ENCODE measurements around the gene SULF2. TPM values are rescaled to one million over a fixed set of nuclear protein-coding genes. Genes with fewer than 3 reads are reported as not detected.

Gene SULF2
- total and polyA plus RNA-seq, 2 of the 4 experiments (the other 2 are of a cell fraction): 0.54 to 0.77 TPM

DNA sequence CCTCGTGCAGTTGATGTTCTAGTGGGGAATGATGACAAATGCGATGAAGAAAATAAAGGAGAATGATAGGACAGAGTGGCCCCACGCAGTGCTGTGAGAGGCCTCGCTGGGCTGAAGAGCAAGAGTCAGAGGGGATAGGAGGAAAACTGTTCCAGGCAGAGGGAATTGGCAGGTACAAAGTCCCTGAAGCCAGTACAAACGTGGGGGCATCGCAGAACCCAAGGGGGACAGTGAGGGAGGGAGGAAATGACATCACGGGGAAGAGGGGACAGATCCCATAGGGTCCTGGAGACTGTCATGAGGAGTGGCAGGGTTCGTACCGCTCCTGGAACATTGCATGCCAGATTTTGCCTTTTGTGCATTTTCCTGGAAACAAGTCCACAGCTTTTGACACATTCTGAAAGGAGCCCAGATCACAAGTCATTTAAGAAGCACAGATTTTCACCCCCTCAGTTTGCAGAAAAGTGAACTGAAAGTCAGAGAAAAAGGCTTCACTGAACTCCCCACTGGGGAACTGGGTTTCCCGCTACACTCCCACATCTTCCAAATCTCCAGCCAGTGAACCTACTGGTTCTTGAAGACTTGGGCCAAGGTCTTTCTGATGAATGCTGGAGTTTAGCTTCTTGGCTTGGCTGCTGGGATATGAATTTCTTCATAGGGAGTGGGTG lies 77.0 kb downstream of the SULF2 start:
- no peak overlapping the region for H2AK5ac ChIP-seq (ENCODE audit: low read depth, low read length)
- H3K56ac ChIP-seq (ENCODE audit: extremely low read depth, insufficient read depth, low read length): no peak overlapping the region
- dilution Hi-C loops (cut with HindIII; ENCODE audit: low sequenced_read_pairs, unreplicated experiment): no loop called here
- H4K5ac ChIP-seq (ENCODE audit: low read depth, low read length): no peak overlapping the region
- H3K9me1 ChIP-seq (ENCODE audit: insufficient read depth, low read length): no peaks in the 10 kb centered on the region
- H2BK120ac ChIP-seq (ENCODE audit: low read depth, low read length): no peak overlapping the region
- intact Hi-C loops (cut with micrococcal nuclease): no loop called here
- no peak overlapping the region for H2BK15ac ChIP-seq (ENCODE audit: low read depth, low read length)
- peaks cover 2% of the 10 kb centered on the region for H3K27me3 ChIP-seq (ENCODE audit: control insufficient read depth, insufficient read depth, low read length)
- H2AFZ ChIP-seq (replicated peaks; ENCODE audit: low read length, poor library complexity): no peak overlapping the region
- H2BK5ac ChIP-seq (ENCODE audit: low read depth, low read length, poor library complexity, severe bottlenecking): no peak overlapping the region
- H3K4me3 ChIP-seq (ENCODE audit: insufficient read depth, low read depth, low read length): no peak overlapping the region
- H2BK20ac ChIP-seq (ENCODE audit: low read depth, low read length): no peak overlapping the region
- WGBS, 2 experiments (ENCODE audit: extremely low coverage in 2 of 2, insufficient read length in 1 of 2): 51% methylated on average over 2 of the region's 10 CpGs; no CpG with 5 or more reads in 1 of the 2 experiments
- no peak overlapping the region for H3K27ac ChIP-seq (ENCODE audit: insufficient read depth, low read length)
- no peak for ATAC-seq (ENCODE audit: low read depth)
- H3K4ac ChIP-seq (ENCODE audit: low read depth, low read length): no peak overlapping the region
- no peak overlapping the region for H3K23ac ChIP-seq (ENCODE audit: low read depth, low read length)
- no peaks in the 10 kb centered on the region for H3K79me1 ChIP-seq (ENCODE audit: low read depth in 1 of 2, low read length in 2 of 2)
- no peak for DNase-seq
- H4K20me1 ChIP-seq (ENCODE audit: insufficient read depth, low read length): no peaks in the 10 kb centered on the region
- ChIA-PET POLR2A (ENCODE audit: unreplicated experiment) (no interaction called here), CTCF (no interaction called here)
- H3K4me2 ChIP-seq (ENCODE audit: low read depth, low read length): no peak overlapping the region
- no peak overlapping the region for H3K18ac ChIP-seq (ENCODE audit: low read depth, low read length)
- H3K9ac ChIP-seq (ENCODE audit: low read depth, low read length): no peak overlapping the region
- no peak overlapping the region for H3K14ac ChIP-seq (replicated peaks; ENCODE audit: low read depth, low read length)
- BruUV-seq (replicated peaks): no TSS peak
- H2AK9ac ChIP-seq (replicated peaks; ENCODE audit: low read depth, low read length, poor library complexity): no peak overlapping the region
- no peaks in the 10 kb centered on the region for H3K36me3 ChIP-seq (ENCODE audit: control insufficient read depth, insufficient read depth, low read length)
- H4K8ac ChIP-seq (ENCODE audit: low read depth in 2 of 2, low read length in 2 of 2): no peak overlapping the region
- in situ Hi-C loops (cut with MboI; ENCODE audit: low sequenced_read_pairs): no loop called here
- H3K9me3 ChIP-seq (ENCODE audit: control insufficient read depth, insufficient read depth, low read length): no peaks in the 10 kb centered on the region
- TF ChIP-seq MAZ (IDR thresholded peaks at IDR 0.05; ENCODE audit: borderline replicate concordance, low read depth, low read length): no peak
- TF ChIP-seq MXI1 (IDR thresholded peaks at IDR 0.05; ENCODE audit: borderline replicate concordance, low read depth, low read length): no peak
- TF ChIP-seq RCOR1 (IDR thresholded peaks at IDR 0.05; ENCODE audit: insufficient replicate concordance, low read length): no peak
- no peak for TF ChIP-seq CEBPB (IDR thresholded peaks at IDR 0.05; ENCODE audit: low read depth, low read length)
- no peak for TF ChIP-seq RAD21 (IDR thresholded peaks at IDR 0.05; ENCODE audit: low read length)
- TF ChIP-seq CHD1 (IDR thresholded peaks at IDR 0.05; ENCODE audit: low read depth, low read length): no peak
- no peak for TF ChIP-seq FOS (IDR thresholded peaks at IDR 0.05; ENCODE audit: low read depth, low read length)
- no peak for TF ChIP-seq POLR2A (IDR thresholded peaks at IDR 0.05; ENCODE audit: low read depth, low read length)
- no peak for TF ChIP-seq NFE2L2 (IDR thresholded peaks at IDR 0.05; ENCODE audit: low read depth, low read length)
- TF ChIP-seq SMC3 (IDR thresholded peaks at IDR 0.05; ENCODE audit: low read depth, low read length): no peak
- TF ChIP-seq, protein P1, sequence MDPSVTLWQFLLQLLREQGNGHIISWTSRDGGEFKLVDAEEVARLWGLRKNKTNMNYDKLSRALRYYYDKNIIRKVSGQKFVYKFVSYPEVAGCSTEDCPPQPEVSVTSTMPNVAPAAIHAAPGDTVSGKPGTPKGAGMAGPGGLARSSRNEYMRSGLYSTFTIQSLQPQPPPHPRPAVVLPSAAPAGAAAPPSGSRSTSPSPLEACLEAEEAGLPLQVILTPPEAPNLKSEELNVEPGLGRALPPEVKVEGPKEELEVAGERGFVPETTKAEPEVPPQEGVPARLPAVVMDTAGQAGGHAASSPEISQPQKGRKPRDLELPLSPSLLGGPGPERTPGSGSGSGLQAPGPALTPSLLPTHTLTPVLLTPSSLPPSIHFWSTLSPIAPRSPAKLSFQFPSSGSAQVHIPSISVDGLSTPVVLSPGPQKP (IDR thresholded peaks at IDR 0.05; ENCODE audit: borderline replicate concordance, low read depth, low read length): no peak
- TF ChIP-seq BHLHE40 (IDR thresholded peaks at IDR 0.05; ENCODE audit: low read depth, low read length): no peak
- TF ChIP-seq, protein P2, sequence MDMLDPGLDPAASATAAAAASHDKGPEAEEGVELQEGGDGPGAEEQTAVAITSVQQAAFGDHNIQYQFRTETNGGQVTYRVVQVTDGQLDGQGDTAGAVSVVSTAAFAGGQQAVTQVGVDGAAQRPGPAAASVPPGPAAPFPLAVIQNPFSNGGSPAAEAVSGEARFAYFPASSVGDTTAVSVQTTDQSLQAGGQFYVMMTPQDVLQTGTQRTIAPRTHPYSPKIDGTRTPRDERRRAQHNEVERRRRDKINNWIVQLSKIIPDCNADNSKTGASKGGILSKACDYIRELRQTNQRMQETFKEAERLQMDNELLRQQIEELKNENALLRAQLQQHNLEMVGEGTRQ (IDR thresholded peaks at IDR 0.05; ENCODE audit: low read depth, low read length): no peak
- no peak for TF ChIP-seq MAFK (IDR thresholded peaks at IDR 0.05; ENCODE audit: low read depth, low read length)
- no peaks in the 10 kb centered on the region; the same call in 1 of the 2 replicates for H3K4me1 ChIP-seq (ENCODE audit: control insufficient read depth, insufficient read depth, low read length)
- no peak overlapping the region for H4K91ac ChIP-seq (ENCODE audit: insufficient read depth, low read depth, low read length)

Data from IMR-90 (cell line).